H9 (cell line): ENCODE data around the gene DCAF5. TPM values are rescaled to one million over a fixed set of nuclear protein-coding genes. Genes with fewer than 3 reads are reported as not detected.

Source experiments
- DNase-seq: peaks from one replicate; pipeline ENCODE4 v3.0.0-alpha.2; 2017
- H2AFZ ChIP-seq: one replicate; pipeline ENCODE4 v1.6.1; 2013; ENCODE audit warnings: mild to moderate bottlenecking, low read length, control low read depth, moderate library complexity
- H2AK5ac ChIP-seq: 2 replicates; pipeline ENCODE4 v1.6.1; 2013; ENCODE audit warnings: low read length, control low read depth, mixed read lengths; ENCODE audit not compliant: insufficient read length
- H2BK120ac ChIP-seq: one replicate; pipeline ENCODE4 v1.6.1; 2013; ENCODE audit warnings: low read depth, mild to moderate bottlenecking, low read length, control low read depth, inconsistent platforms; ENCODE audit not compliant: poor library complexity, severe bottlenecking
- H2BK12ac ChIP-seq: 2 replicates; pipeline ENCODE4 v1.6.1; 2013; ENCODE audit warnings: low read length, control low read depth, mixed read lengths, low read depth; ENCODE audit not compliant: insufficient read length
- H2BK15ac ChIP-seq: 2 replicates; pipeline ENCODE4 v1.6.1; 2013; ENCODE audit warnings: low read depth, low read length, control low read depth
- H2BK20ac ChIP-seq: one replicate; pipeline ENCODE4 v1.6.1; 2013; ENCODE audit warnings: low read depth, mild to moderate bottlenecking, low read length, control low read depth, inconsistent platforms; ENCODE audit not compliant: poor library complexity, severe bottlenecking
- H2BK5ac ChIP-seq: 2 replicates; pipeline ENCODE4 v1.6.1; 2013; ENCODE audit warnings: low read length, control low read depth, mixed read lengths; ENCODE audit not compliant: insufficient read length
- H3K14ac ChIP-seq: 2 replicates; pipeline ENCODE4 v1.6.1; 2013; ENCODE audit warnings: low read length, control low read depth; ENCODE audit not compliant: insufficient read depth
- H3K18ac ChIP-seq: 2 replicates; pipeline ENCODE4 v1.6.1; 2013; ENCODE audit warnings: low read depth, mild to moderate bottlenecking, mixed read lengths, low read length, control low read depth; ENCODE audit not compliant: insufficient read length
- H3K23ac ChIP-seq: 2 replicates; pipeline ENCODE4 v1.6.1; 2013; ENCODE audit warnings: low read length, control low read depth, mixed read lengths, low read depth; ENCODE audit not compliant: insufficient read length
- H3K23me2 ChIP-seq: 2 replicates; pipeline ENCODE4 v1.6.1; 2013; ENCODE audit warnings: low read depth, mild to moderate bottlenecking, mixed read lengths, low read length, control low read depth; ENCODE audit not compliant: insufficient read length, poor library complexity, severe bottlenecking
- H3K27ac ChIP-seq: 2 replicates; pipeline ENCODE4 v1.5.1; 2013; ENCODE audit warnings: low read length, control low read depth, mixed read lengths, low read depth; ENCODE audit not compliant: insufficient read length
- H3K27me3 ChIP-seq: 2 replicates; pipeline ENCODE4 v1.6.1; 2013; ENCODE audit warnings: low read length, control low read depth, inconsistent platforms; ENCODE audit not compliant: insufficient read depth
- H3K4ac ChIP-seq: 2 replicates; pipeline ENCODE4 v1.6.1; 2013; ENCODE audit warnings: low read depth, mild to moderate bottlenecking, control low read depth, inconsistent platforms, low read length, moderate library complexity
- H3K4me1 ChIP-seq: 2 replicates; pipeline ENCODE4 v1.6.1; 2013; ENCODE audit warnings: low read length, control low read depth, inconsistent platforms; ENCODE audit not compliant: insufficient read depth
- H3K4me2 ChIP-seq: 2 replicates; pipeline ENCODE4 v1.6.1; 2013; ENCODE audit warnings: low read length, control low read depth, mixed read lengths; ENCODE audit not compliant: insufficient read length, insufficient read depth
- H3K56ac ChIP-seq: 2 replicates; pipeline ENCODE4 v1.6.1; 2013; ENCODE audit warnings: low read depth, mild to moderate bottlenecking, mixed read lengths, low read length, control low read depth; ENCODE audit not compliant: insufficient read length
- H3K79me1 ChIP-seq: 2 replicates; pipeline ENCODE4 v1.6.1; 2013; ENCODE audit warnings: low read depth, mild to moderate bottlenecking, moderate library complexity, low read length, control low read depth, inconsistent platforms; ENCODE audit not compliant: insufficient read depth, poor library complexity, severe bottlenecking
- H3K79me2 ChIP-seq: 2 replicates; pipeline ENCODE4 v1.6.1; 2013; ENCODE audit warnings: low read length, control low read depth, inconsistent platforms; ENCODE audit not compliant: insufficient read depth
- H3K9ac ChIP-seq: 2 replicates; pipeline ENCODE4 v1.6.1; 2013; ENCODE audit warnings: low read length, control low read depth, mixed read lengths; ENCODE audit not compliant: insufficient read length; ENCODE audit errors: extremely low read depth
- H3K9me3 ChIP-seq: one replicate; pipeline ENCODE4 v1.6.1; 2013; ENCODE audit warnings: low read depth, low read length, inconsistent platforms; ENCODE audit not compliant: control insufficient read depth
- H3T11ph ChIP-seq: one replicate; pipeline ENCODE4 v1.6.1; 2013; ENCODE audit warnings: mild to moderate bottlenecking, low read length, control low read depth, inconsistent platforms
- H4K20me1 ChIP-seq: one replicate; pipeline ENCODE4 v1.6.1; 2013; ENCODE audit not compliant: control insufficient read depth, insufficient read length, insufficient read depth
- H4K5ac ChIP-seq: 2 replicates; pipeline ENCODE4 v1.6.1; 2013; ENCODE audit warnings: low read depth, mild to moderate bottlenecking, mixed read lengths, low read length, control low read depth; ENCODE audit not compliant: insufficient read length
- H4K8ac ChIP-seq: replicated peaks from 2 replicates; pipeline ENCODE4 v1.6.1; 2013; ENCODE audit warnings: low read length, control low read depth, mixed read lengths, low read depth; ENCODE audit not compliant: insufficient read length
- H4K91ac ChIP-seq: 2 replicates; pipeline ENCODE4 v1.6.1; 2013; ENCODE audit warnings: low read depth, mild to moderate bottlenecking, moderate library complexity, mixed read lengths, low read length, control low read depth; ENCODE audit not compliant: insufficient read length
- H3K27ac Mint-ChIP-seq, 3 experiments: 2 replicates in 2 of 3; 3 replicates in 1 of 3; pipeline ENCODE4 v1.8.0; 2020 to 2021; ENCODE audit warnings: mixed read lengths in 3 of 3, mild to moderate bottlenecking in 1 of 3, moderate library complexity in 1 of 3
- H3K27me3 Mint-ChIP-seq: 2 replicates; pipeline ENCODE4 v1.8.0; 2021; ENCODE audit warnings: low read depth, mild to moderate bottlenecking, moderate library complexity, mixed read lengths
- H3K36me3 Mint-ChIP-seq, 3 experiments: 2 replicates in 2 of 3; 3 replicates in 1 of 3; pipeline ENCODE4 v1.8.0; 2020 to 2021; ENCODE audit warnings: low read depth in 3 of 3, mixed read lengths in 3 of 3; ENCODE audit not compliant: insufficient read depth in 1 of 3
- H3K4me1 Mint-ChIP-seq, 2 experiments: 2 replicates each; pipeline ENCODE4 v1.8.0; 2020; ENCODE audit warnings: mixed read lengths in 2 of 2
- H3K4me3 Mint-ChIP-seq, 2 experiments: 2 replicates in 1 of 2; 3 replicates in 1 of 2; pipeline ENCODE4 v1.8.0; 2020 to 2021; ENCODE audit warnings: mild to moderate bottlenecking in 2 of 2, mixed read lengths in 2 of 2, moderate library complexity in 1 of 2
- H3K9me3 Mint-ChIP-seq, 2 experiments: 2 replicates in 1 of 2; 3 replicates in 1 of 2; pipeline ENCODE4 v1.8.0; 2020; ENCODE audit warnings: mild to moderate bottlenecking in 2 of 2, mixed read lengths in 2 of 2, moderate library complexity in 1 of 2
- CTCF ChIP-seq: fragments of 200-600 bp; sonication (generic); conservative IDR thresholded peaks from 3 replicates; pipeline ENCODE4 v1.8.0; 2021; ENCODE audit warnings: antibody characterized with exemption, mild to moderate bottlenecking
- WGBS: extraction: QIAGEN DNeasy Blood & Tissue Kit; methylation state at CpG from one replicate; pipeline ENCODE4 v1.1.7; 2013; ENCODE audit warnings: missing lambda C conversion rate, low lambda C conversion rate, mixed read lengths; ENCODE audit not compliant: insufficient read length; ENCODE audit errors: extremely low coverage; 5-methylcytosine and 5-hydroxymethylcytosine counted together
- total RNA-seq: library from RNA; stranded (reverse); gene quantifications from 2 replicates; pipeline ENCODE4 v1.2.1, GENCODE V29; 2021

The DCAF5 gene
- total RNA-seq, 1 experiment from 2014 or later, result 31.4 TPM

- H3K9ac ChIP-seq, result peak within 1 kb of the TSS; percentile 59
- no peak within 1 kb of the TSS for H2BK120ac ChIP-seq
- H3K79me1 ChIP-seq, result no peaks in the 10 kb centered on the region
- no peak within 1 kb of the TSS for H3K4ac ChIP-seq
- H3K27ac ChIP-seq, result no peak within 1 kb of the TSS
- H3K27me3 ChIP-seq, result no peaks in the 10 kb centered on the region
- no peak within 1 kb of the TSS for H2BK15ac ChIP-seq
- no peak within 1 kb of the TSS for H2AK5ac ChIP-seq
- H3K4me2 ChIP-seq, result peak within 1 kb of the TSS; percentile 65
- peak within 1 kb of the TSS; percentile 76 for H3K18ac ChIP-seq
- H3K9me3 ChIP-seq, result no peaks in the 10 kb centered on the region
- no peaks in the 10 kb centered on the region; the same call in 1 of the 2 replicates for H3K79me2 ChIP-seq
- no peak within 1 kb of the TSS for H2BK5ac ChIP-seq
- no peak within 1 kb of the TSS for H4K8ac ChIP-seq
- Mint-ChIP-seq H3K36me3 (peaks cover 0 to 3% (median 0%) of the 10 kb centered on the region in 3 experiments; a peak in 2 of 7 replicates), H3K27ac (peak within 1 kb of the TSS; percentile 89 to 98 (median 98)), H3K27me3 (no peaks in the 10 kb centered on the region; the same call in 1 of the 2 replicates), H3K4me3 (peak within 1 kb of the TSS; percentile 92 to 94), H3K4me1 (peaks cover 10 to 19% of the 10 kb centered on the region in 2 experiments), H3K9me3 (no peaks in the 10 kb centered on the region)
- H4K5ac ChIP-seq, result no peak within 1 kb of the TSS
- H3K4me1 ChIP-seq, result no peaks in the 10 kb centered on the region
- H2BK12ac ChIP-seq, result no peak within 1 kb of the TSS
- H4K91ac ChIP-seq, result no peak within 1 kb of the TSS
- H3K23me2 ChIP-seq, result peaks cover 2% of the 10 kb centered on the region
- H2BK20ac ChIP-seq, result no peak within 1 kb of the TSS
- H3K23ac ChIP-seq, result no peak within 1 kb of the TSS
- peak within 1 kb of the TSS; percentile 68 for H3K14ac ChIP-seq
- H3K56ac ChIP-seq, result no peak within 1 kb of the TSS
- peak; percentile 96 for DNase-seq
- H4K20me1 ChIP-seq, result no peaks in the 10 kb centered on the region
- no peak within 1 kb of the TSS for H3T11ph ChIP-seq
- WGBS, result no CpG with 5 or more reads among the region's 58 CpGs
- no peak within 1 kb of the TSS for H2AFZ ChIP-seq
- TF ChIP-seq CTCF, result no peak
Measured at GRCh38 chr14:69191340-69192111, 38.6 kb upstream of the DCAF5 start, which contains the start of gene EXD2. TSS of gene EXD2 (plus strand) at chr14:69191498. CDS start at chr14:69209471, 17,973 bp downstream.
